Upper lobe of left lung (tissue), 6 donors: Measurements from ENCODE around the gene PUDP. TPM values are rescaled to one million over a fixed set of nuclear protein-coding genes. Genes with fewer than 3 reads are reported as not detected.

Source experiments
- ATAC-seq, 2 donors: fragments of 200-7000 bp; cut with Tn5 transposase; one replicate each; pipeline ENCODE4 v1.9.1; 2022; ENCODE audit warnings: mild to moderate bottlenecking in 2 of 2, moderate library complexity in 2 of 2; ENCODE audit not compliant: low FRiP score in 2 of 2
- DNase-seq, 2 donors: peaks; one replicate each; pipeline ENCODE4 v3.0.0-alpha.2; 2019 to 2020
- H3K27ac ChIP-seq, 4 donors: fragments of 200-600 bp; sonication (generic); one replicate each; pipeline ENCODE4 v1.5.1; 2016 to 2019
- H3K27me3 ChIP-seq, 4 donors: fragments of 200-600 bp; sonication (generic); one replicate each; pipeline ENCODE4 v1.5.1; 2017 to 2019
- H3K36me3 ChIP-seq, 4 donors: fragments of 200-600 bp; sonication (generic); one replicate each; pipeline ENCODE4 v1.5.1; 2016 to 2019
- H3K4me1 ChIP-seq, 4 donors: fragments of 200-600 bp; sonication (generic); one replicate each; pipeline ENCODE4 v1.5.1; 2018 to 2019
- H3K4me3 ChIP-seq, 4 donors: fragments of 200-600 bp; sonication (generic); one replicate each; pipeline ENCODE4 v1.5.1; 2017 to 2019; ENCODE audit warnings: mild to moderate bottlenecking in 2 of 4, moderate library complexity in 1 of 4
- H3K9me3 ChIP-seq, 4 donors: fragments of 200-600 bp; sonication (generic); one replicate each; pipeline ENCODE4 v1.5.1; 2018 to 2019
- EP300 ChIP-seq, 4 donors: sonication (generic); formaldehyde crosslinking; IDR thresholded peaks; one replicate each; pipeline ENCODE4 v1.5.1; 2017; ENCODE audit warnings: antibody characterized with exemption in 4 of 4, control low read depth in 2 of 4
- POLR2A ChIP-seq, 4 donors: fragments of 450-650 bp; IDR thresholded peaks; one replicate each; pipeline ENCODE4 v1.5.1; 2016 to 2017; ENCODE audit warnings: antibody characterized with exemption in 4 of 4, mild to moderate bottlenecking in 2 of 4
- POLR2AphosphoS5 ChIP-seq, 2 donors: sonication (generic); formaldehyde crosslinking; IDR thresholded peaks; one replicate each; pipeline ENCODE4 v1.5.1; 2017; ENCODE audit warnings: antibody characterized with exemption in 2 of 2
- WGBS, 2 donors: methylation state at CpG; one replicate each; pipeline ENCODE4 v1.1.5; 2017 to 2018; 5-methylcytosine and 5-hydroxymethylcytosine counted together
- total RNA-seq, 6 donors: library from RNA; depleted of rRNA in 4 of 6; stranded (reverse); fragments of >200 nt in 4 of 6; gene quantifications; one replicate each; pipeline versions ENCODE4 v1.1.0 to v1.2.1, GENCODE V29; 2016 to 2021
- TF ChIP-seq, protein P1 (sequence below), 6 experiments: fragments of 450-650 bp in 4 of 6; fragments of 200-600 bp in 2 of 6; sonication (generic) in 2 of 6; IDR thresholded peaks; one replicate each; pipeline ENCODE4 v1.5.1; 2016 to 2019; ENCODE audit warnings: antibody characterized with exemption in 6 of 6
- donor health status: DM: no; HTN: no; CAD: no; lungs with moderate emphysema.
- donor health status: DM: no; HTN: yes; CAD: no; lungs with severe emphysema.

The PUDP gene
- total RNA-seq, 6 donors from 2014 or later: 15.0 to 48.2 (median 25.8) TPM

- Histone ChIP-seq H3K36me3 (peaks cover 0 to 9% (median 0%) of the 10 kb centered on the region in 4 donors), H3K9me3 (no peaks in the 10 kb centered on the region), H3K4me1 (no peaks in the 10 kb centered on the region), H3K4me3 (no peak overlapping the region), H3K27me3 (no peaks in the 10 kb centered on the region), H3K27ac (no peak overlapping the region)
- DNase-seq (no peak), ATAC-seq (no peak)
- TF ChIP-seq EP300 (IDR thresholded peaks at IDR 0.05) (no peak), POLR2A (IDR thresholded peaks at IDR 0.05) (no peak), POLR2AphosphoS5 (IDR thresholded peaks at IDR 0.05) (no peak)
- TF ChIP-seq, protein P1, sequence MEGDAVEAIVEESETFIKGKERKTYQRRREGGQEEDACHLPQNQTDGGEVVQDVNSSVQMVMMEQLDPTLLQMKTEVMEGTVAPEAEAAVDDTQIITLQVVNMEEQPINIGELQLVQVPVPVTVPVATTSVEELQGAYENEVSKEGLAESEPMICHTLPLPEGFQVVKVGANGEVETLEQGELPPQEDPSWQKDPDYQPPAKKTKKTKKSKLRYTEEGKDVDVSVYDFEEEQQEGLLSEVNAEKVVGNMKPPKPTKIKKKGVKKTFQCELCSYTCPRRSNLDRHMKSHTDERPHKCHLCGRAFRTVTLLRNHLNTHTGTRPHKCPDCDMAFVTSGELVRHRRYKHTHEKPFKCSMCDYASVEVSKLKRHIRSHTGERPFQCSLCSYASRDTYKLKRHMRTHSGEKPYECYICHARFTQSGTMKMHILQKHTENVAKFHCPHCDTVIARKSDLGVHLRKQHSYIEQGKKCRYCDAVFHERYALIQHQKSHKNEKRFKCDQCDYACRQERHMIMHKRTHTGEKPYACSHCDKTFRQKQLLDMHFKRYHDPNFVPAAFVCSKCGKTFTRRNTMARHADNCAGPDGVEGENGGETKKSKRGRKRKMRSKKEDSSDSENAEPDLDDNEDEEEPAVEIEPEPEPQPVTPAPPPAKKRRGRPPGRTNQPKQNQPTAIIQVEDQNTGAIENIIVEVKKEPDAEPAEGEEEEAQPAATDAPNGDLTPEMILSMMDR (IDR thresholded peaks at IDR 0.05): no peak
- WGBS, 2 donors: 73 to 76% methylated on average over 1 of the region's 1 CpG
These were observed 85.0 kb downstream of the PUDP start for GRCh38 chrX:7062903-7063302.

DNA sequence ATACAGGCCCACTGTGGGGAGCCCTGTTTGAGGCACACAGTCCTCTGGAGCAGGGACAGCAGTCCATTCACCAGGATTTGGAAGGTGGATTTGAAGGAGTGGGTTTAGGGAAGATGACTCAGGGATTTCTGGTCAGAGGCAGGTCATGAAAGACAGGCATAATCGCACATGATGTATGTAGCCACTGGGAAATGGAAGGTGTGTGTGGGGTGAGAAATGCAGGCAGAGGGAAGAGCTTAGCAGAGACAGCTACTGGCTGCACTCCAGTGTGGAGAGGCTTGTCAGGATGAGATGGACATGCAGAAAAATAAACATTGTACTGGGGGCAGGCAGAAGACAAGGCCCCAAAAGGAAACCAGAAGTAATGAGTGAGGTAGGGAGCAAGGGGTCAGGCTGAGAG, 85.7 kb downstream of the PUDP start:
- TF ChIP-seq POLR2AphosphoS5 (IDR thresholded peaks at IDR 0.05): no peak
- TF ChIP-seq EP300 (IDR thresholded peaks at IDR 0.05): no peak
- TF ChIP-seq POLR2A (IDR thresholded peaks at IDR 0.05): no peak
- TF ChIP-seq, protein P1 (IDR thresholded peaks at IDR 0.05): no peak
- Histone ChIP-seq H3K4me3 (no peak overlapping the region), H3K36me3 (peaks cover 0 to 6% (median under 1%) of the 10 kb centered on the region in 4 donors), H3K9me3 (no peaks in the 10 kb centered on the region), H3K27me3 (no peaks in the 10 kb centered on the region), H3K4me1 (no peaks in the 10 kb centered on the region), H3K27ac (no peak overlapping the region)
- 59 to 83% methylated on average over 1 of the region's 1 CpG for WGBS, 2 donors
- DNase-seq: no peak
- no peak for ATAC-seq

- Histone ChIP-seq H3K27ac (no peak overlapping the region), H3K9me3 (no peaks in the 10 kb centered on the region), H3K4me1 (no peaks in the 10 kb centered on the region), H3K4me3 (no peak overlapping the region), H3K27me3 (no peaks in the 10 kb centered on the region), H3K36me3 (peaks cover 0 to 14% (median 5%) of the 10 kb centered on the region in 4 donors)
- ATAC-seq (no peak), DNase-seq (no peak)
- TF ChIP-seq POLR2AphosphoS5 (IDR thresholded peaks at IDR 0.05) (no peak), EP300 (IDR thresholded peaks at IDR 0.05) (no peak), POLR2A (IDR thresholded peaks at IDR 0.05) (no peak)
- TF ChIP-seq, protein P1 (IDR thresholded peaks at IDR 0.05): no peak
- WGBS, 2 donors: 70 to 76% methylated on average over 2 of the region's 2 CpGs
These were observed 86.5 kb downstream of the PUDP start for GRCh38 chrX:7061429-7061828.

DNA sequence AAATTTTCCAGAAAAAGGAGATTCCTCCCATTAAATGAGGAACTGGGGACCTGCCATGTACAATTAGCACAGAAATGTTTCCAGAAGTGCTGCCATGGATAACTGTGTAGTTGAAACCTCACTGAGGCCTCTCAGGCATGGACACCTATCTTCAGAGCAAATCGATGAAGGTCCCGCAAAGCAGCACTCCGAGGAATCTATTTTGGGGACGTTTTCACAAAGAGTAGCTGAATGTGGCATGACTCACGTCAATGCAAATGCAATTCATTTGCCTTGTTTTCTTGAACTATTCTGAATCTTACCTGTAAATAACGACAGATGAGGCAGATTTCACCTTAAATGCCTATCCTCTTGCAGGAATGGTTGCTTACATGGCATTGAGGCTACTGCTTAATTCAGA, 87.5 kb downstream of the PUDP start:
- no peak overlapping the region for H3K27ac ChIP-seq
- no peak overlapping the region for H3K4me3 ChIP-seq
- no peaks in the 10 kb centered on the region for H3K27me3 ChIP-seq
- peaks cover 0 to 6% (median 2%) of the 10 kb centered on the region in 4 donors for H3K4me1 ChIP-seq
- no peaks in the 10 kb centered on the region for H3K9me3 ChIP-seq
- no peak for DNase-seq
- peaks cover 0 to 15% (median 6%) of the 10 kb centered on the region in 4 donors for H3K36me3 ChIP-seq
- ATAC-seq: no peak
- TF ChIP-seq EP300 (IDR thresholded peaks at IDR 0.05) (no peak), POLR2A (IDR thresholded peaks at IDR 0.05) (no peak), POLR2AphosphoS5 (IDR thresholded peaks at IDR 0.05) (no peak)
- TF ChIP-seq, protein P1 (IDR thresholded peaks at IDR 0.05): no peak
- WGBS, 2 donors: 99 to 100% methylated on average over 5 to 6 of the region's 6 CpGs

GRCh38 chrX:7059859-7060258, 88.1 kb downstream of the PUDP start:
- DNase-seq (no peak), ATAC-seq (no peak)
- peaks cover 0 to 10% (median 2%) of the 10 kb centered on the region in 4 donors for H3K4me1 ChIP-seq
- H3K36me3 ChIP-seq: peaks cover 0 to 15% (median 6%) of the 10 kb centered on the region in 4 donors
- H3K27me3 ChIP-seq: no peaks in the 10 kb centered on the region
- no peak overlapping the region for H3K4me3 ChIP-seq
- no peak overlapping the region for H3K27ac ChIP-seq
- WGBS, 2 donors: 91 to 92% methylated on average over 2 to 5 of the region's 5 CpGs
- TF ChIP-seq, protein P1 (IDR thresholded peaks at IDR 0.05): no peak
- TF ChIP-seq POLR2A (IDR thresholded peaks at IDR 0.05) (no peak), EP300 (IDR thresholded peaks at IDR 0.05) (no peak), POLR2AphosphoS5 (IDR thresholded peaks at IDR 0.05) (no peak)
- no peaks in the 10 kb centered on the region for H3K9me3 ChIP-seq
